Liver (tissue), 3 donors: ENCODE measurements around the gene TACC3.

Experiments
- JUND ChIP-seq, 2 donors: IDR thresholded peaks; 2 replicates each; pipeline ENCODE4 v1.6.1; 2016; ENCODE audit warnings: antibody characterized with exemption in 2 of 2
- MAX ChIP-seq: IDR thresholded peaks from 2 replicates; pipeline ENCODE4 v1.6.1; 2016; ENCODE audit warnings: antibody characterized with exemption
- SP1 ChIP-seq: IDR thresholded peaks from 2 replicates; pipeline ENCODE4 v1.6.1; 2018; ENCODE audit warnings: antibody characterized with exemption, mild to moderate bottlenecking
- ZBTB33 ChIP-seq: IDR thresholded peaks from 2 replicates; pipeline ENCODE4 v1.6.1; 2016; ENCODE audit warnings: antibody characterized with exemption
- TF ChIP-seq, protein P1 (sequence below): fragments of 150-350 bp; IDR thresholded peaks from 2 replicates; pipeline ENCODE4 v1.5.1; 2017; ENCODE audit warnings: improper control_type of control experiment, low read depth, low read length; ENCODE audit not compliant: missing input control
- donor health status: healthy.
- donor health status: healthy.

DNA sequence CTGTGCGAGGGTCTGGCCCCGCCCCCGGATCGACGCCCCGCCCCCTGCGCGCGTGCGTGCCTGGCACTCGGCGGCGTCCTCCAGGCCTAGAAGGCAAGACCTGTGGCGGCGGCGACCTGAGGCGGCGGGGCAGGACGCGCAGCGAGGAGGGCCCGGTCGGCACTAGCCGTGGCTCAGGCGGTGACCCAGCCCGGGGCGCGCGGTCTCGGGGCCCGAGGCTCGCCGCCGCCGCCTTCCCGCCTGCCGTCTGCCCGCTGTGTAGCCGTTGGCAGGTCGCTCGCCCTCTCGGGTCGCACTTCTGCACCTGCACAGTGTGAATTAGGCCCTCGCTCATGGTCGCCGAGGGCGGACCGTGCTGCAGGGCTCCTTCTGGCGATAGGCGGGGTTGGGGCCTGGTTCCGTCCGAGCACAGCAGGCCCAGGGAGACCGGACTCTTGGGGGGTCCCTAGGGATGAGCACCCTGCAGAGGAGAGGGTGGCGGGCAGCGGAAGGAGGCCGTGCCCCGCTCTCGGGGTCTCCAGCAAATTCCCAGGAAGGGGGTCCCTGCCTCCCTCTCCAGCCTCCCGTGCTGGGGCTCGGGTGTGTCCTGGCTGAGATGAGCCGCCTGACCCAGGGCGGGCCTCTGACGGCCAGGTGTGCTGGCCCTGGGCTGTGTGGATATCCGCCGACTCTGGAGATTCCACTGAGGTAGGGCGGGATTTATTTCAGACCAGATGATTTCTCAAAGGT lies 36.7 kb upstream of the TACC3 start:
- TF ChIP-seq SP1, result no peak
- TF ChIP-seq, protein P1, sequence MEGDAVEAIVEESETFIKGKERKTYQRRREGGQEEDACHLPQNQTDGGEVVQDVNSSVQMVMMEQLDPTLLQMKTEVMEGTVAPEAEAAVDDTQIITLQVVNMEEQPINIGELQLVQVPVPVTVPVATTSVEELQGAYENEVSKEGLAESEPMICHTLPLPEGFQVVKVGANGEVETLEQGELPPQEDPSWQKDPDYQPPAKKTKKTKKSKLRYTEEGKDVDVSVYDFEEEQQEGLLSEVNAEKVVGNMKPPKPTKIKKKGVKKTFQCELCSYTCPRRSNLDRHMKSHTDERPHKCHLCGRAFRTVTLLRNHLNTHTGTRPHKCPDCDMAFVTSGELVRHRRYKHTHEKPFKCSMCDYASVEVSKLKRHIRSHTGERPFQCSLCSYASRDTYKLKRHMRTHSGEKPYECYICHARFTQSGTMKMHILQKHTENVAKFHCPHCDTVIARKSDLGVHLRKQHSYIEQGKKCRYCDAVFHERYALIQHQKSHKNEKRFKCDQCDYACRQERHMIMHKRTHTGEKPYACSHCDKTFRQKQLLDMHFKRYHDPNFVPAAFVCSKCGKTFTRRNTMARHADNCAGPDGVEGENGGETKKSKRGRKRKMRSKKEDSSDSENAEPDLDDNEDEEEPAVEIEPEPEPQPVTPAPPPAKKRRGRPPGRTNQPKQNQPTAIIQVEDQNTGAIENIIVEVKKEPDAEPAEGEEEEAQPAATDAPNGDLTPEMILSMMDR, result no peak
- no peak for TF ChIP-seq JUND (IDR thresholded peaks at IDR 0.05)
- TF ChIP-seq MAX, result no peak
- no peak for TF ChIP-seq ZBTB33
